Measurements from ENCODE around the gene OSBPL10. TPM values are rescaled to one million over a fixed set of nuclear protein-coding genes. Genes with fewer than 3 reads are reported as not detected.
A peak's percentile ranks its signal among the peaks of the same experiment; 100 is the strongest.

OSBPL10 gene
- total RNA-seq, 1 donor from 2014 or later: 5.3 TPM

- DNase-seq (no peak), ATAC-seq (no peak)
- intact Hi-C loops (cut with micrococcal nuclease): no loop called here
Measured at GRCh38 chr3:31766669-31767068, 214.4 kb downstream of the OSBPL10 start.

GRCh38 chr3:31765871-31766270 is 215.2 kb downstream of the OSBPL10 start:
- DNase-seq: no peak
- intact Hi-C loops (cut with micrococcal nuclease): no loop called here
- no peak for ATAC-seq

GRCh38 chr3:31763731-31764130 is 217.3 kb downstream of the OSBPL10 start:
- DNase-seq: no peak
- no peak for ATAC-seq
- intact Hi-C loops (cut with micrococcal nuclease): loop anchor here (5.0 kb wide), 1 partner anchor 211 kb away; no protein-coding TSS in a partner anchor

GRCh38 chr3:31762888-31763351 is 218.1 kb downstream of the OSBPL10 start:
- ATAC-seq (no peak), DNase-seq (no peak)
- intact Hi-C loops (cut with micrococcal nuclease): loop anchor here (5.0 kb wide), 1 partner anchor 211 kb away; no protein-coding TSS in a partner anchor

GRCh38 chr3:31762097-31762764 is 218.8 kb downstream of the OSBPL10 start:
- intact Hi-C loops (cut with micrococcal nuclease): loop anchor here (5.0 kb wide), 1 partner anchor 210 kb away; no protein-coding TSS in a partner anchor
- DNase-seq (no peak), ATAC-seq (peak; percentile 83)

GRCh38 chr3:31760654-31761053 is 220.4 kb downstream of the OSBPL10 start:
- ATAC-seq (no peak), DNase-seq (no peak)
- intact Hi-C loops (cut with micrococcal nuclease): loop anchor here (5.0 kb wide), 1 partner anchor 208 kb away; no protein-coding TSS in a partner anchor

GRCh38 chr3:31758322-31758965 is 222.6 kb downstream of the OSBPL10 start:
- intact Hi-C loops (cut with micrococcal nuclease): no loop called here
- ATAC-seq (no peak), DNase-seq (no peak)

GRCh38 chr3:31755926-31756658 is 225.0 kb downstream of the OSBPL10 start:
- no peak for DNase-seq
- peak; percentile 73 for ATAC-seq
- intact Hi-C loops (cut with micrococcal nuclease): no loop called here

- ATAC-seq (no peak), DNase-seq (no peak)
- intact Hi-C loops (cut with micrococcal nuclease): no loop called here
Measured at GRCh38 chr3:31754575-31755278, 226.3 kb downstream of the OSBPL10 start.

GRCh38 chr3:31753050-31753425 is 228.0 kb downstream of the OSBPL10 start:
- intact Hi-C loops (cut with micrococcal nuclease): no loop called here
- ATAC-seq (no peak), DNase-seq (no peak)

GRCh38 chr3:31752305-31753049 is 228.6 kb downstream of the OSBPL10 start:
- no peak for DNase-seq
- intact Hi-C loops (cut with micrococcal nuclease): no loop called here
- no peak for ATAC-seq

- DNase-seq (no peak), ATAC-seq (no peak)
- intact Hi-C loops (cut with micrococcal nuclease): no loop called here
Measured at GRCh38 chr3:31750341-31750740, 230.7 kb downstream of the OSBPL10 start.

GRCh38 chr3:31748933-31749295 is 232.1 kb downstream of the OSBPL10 start:
- no peak for ATAC-seq
- intact Hi-C loops (cut with micrococcal nuclease): no loop called here
- no peak for DNase-seq

- intact Hi-C loops (cut with micrococcal nuclease): no loop called here
- DNase-seq: no peak
Measured at GRCh38 chr3:31748281-31748932, 232.7 kb downstream of the OSBPL10 start.

GRCh38 chr3:31747785-31748184 is 233.3 kb downstream of the OSBPL10 start:
- DNase-seq (no peak), ATAC-seq (no peak)
- intact Hi-C loops (cut with micrococcal nuclease): no loop called here

More at GRCh38 chr3:31748281-31748932, 232.7 kb downstream of the OSBPL10 start:
- ATAC-seq: no peak

- intact Hi-C loops (cut with micrococcal nuclease): no loop called here
- no peak for DNase-seq
Measured at GRCh38 chr3:31744913-31745312, 236.1 kb downstream of the OSBPL10 start.

GRCh38 chr3:31743331-31744089 is 237.6 kb downstream of the OSBPL10 start:
- ATAC-seq (peak; percentile 90), DNase-seq (peak; percentile 34)
- intact Hi-C loops (cut with micrococcal nuclease): no loop called here

More at GRCh38 chr3:31744913-31745312, 236.1 kb downstream of the OSBPL10 start:
- ATAC-seq: no peak

All from left ventricle myocardium superior (tissue), 1 donor.